Measurements from ENCODE around the gene FYCO1.
A peak's percentile ranks its signal among the peaks of the same experiment; 100 is the strongest.
"Not testable (repeated sequence)": the region's sequence is repeated elsewhere in the genome, so short reads cannot be mapped to it uniquely, and the experiment has no call there.

Gene FYCO1

GRCh38 chr3:46010519-46011113, 15.0 kb upstream of the FYCO1 start:
- no peak for DNase-seq (ENCODE audit: low read depth in 3 of 3)

- no peak for DNase-seq (ENCODE audit: low read depth in 3 of 3)
These were observed 12.4 kb upstream of the FYCO1 start for GRCh38 chr3:46008058-46008457.

- DNase-seq (ENCODE audit: low read depth in 3 of 3): no peak
These were observed 11.7 kb upstream of the FYCO1 start for GRCh38 chr3:46007280-46007679.

- no peak for DNase-seq (ENCODE audit: low read depth in 3 of 3)
These were observed 10.8 kb upstream of the FYCO1 start for GRCh38 chr3:46006238-46007032.

- DNase-seq (ENCODE audit: low read depth in 3 of 3): not testable (repeated sequence)
These were observed 8.1 kb upstream of the FYCO1 start for GRCh38 chr3:46003706-46004105.

- no peak for DNase-seq (ENCODE audit: low read depth in 3 of 3)
These were observed 5.6 kb upstream of the FYCO1 start for GRCh38 chr3:46001178-46001577.

- DNase-seq (ENCODE audit: low read depth in 3 of 3): no peak
These were observed 2.3 kb upstream of the FYCO1 start for GRCh38 chr3:45997942-45998341.

- not testable (repeated sequence) for DNase-seq (ENCODE audit: low read depth in 3 of 3)
These were observed 1.9 kb upstream of the FYCO1 start for GRCh38 chr3:45997499-45997898.

- peak in 2 of 3 experiments; percentile 28 to 44 for DNase-seq (ENCODE audit: low read depth in 3 of 3)
These were observed 997 bp downstream of the FYCO1 start for GRCh38 chr3:45994419-45995235.

GRCh38 chr3:45993421-45994027, 2.1 kb downstream of the FYCO1 start:
- no peak for DNase-seq (ENCODE audit: low read depth in 3 of 3)

GRCh38 chr3:45992821-45993221, 2.8 kb downstream of the FYCO1 start:
- DNase-seq (ENCODE audit: low read depth in 3 of 3): no peak

GRCh38 chr3:45992133-45992729, 3.4 kb downstream of the FYCO1 start:
- no peak for DNase-seq (ENCODE audit: low read depth in 3 of 3)

GRCh38 chr3:45991341-45991740, 4.3 kb downstream of the FYCO1 start:
- DNase-seq (ENCODE audit: low read depth in 3 of 3): no peak

- DNase-seq (ENCODE audit: low read depth in 3 of 3): no peak
These were observed 5.4 kb downstream of the FYCO1 start for GRCh38 chr3:45990181-45990580.

GRCh38 chr3:45988804-45989203, 6.8 kb downstream of the FYCO1 start:
- no peak for DNase-seq (ENCODE audit: low read depth in 3 of 3)

GRCh38 chr3:45988362-45988761, 7.3 kb downstream of the FYCO1 start:
- DNase-seq (ENCODE audit: low read depth in 3 of 3): no peak

GRCh38 chr3:45987368-45988291, 8.0 kb downstream of the FYCO1 start:
- no peak for DNase-seq (ENCODE audit: low read depth in 3 of 3)

- no peak for DNase-seq (ENCODE audit: low read depth in 3 of 3)
These were observed 9.2 kb downstream of the FYCO1 start for GRCh38 chr3:45986303-45986982.

- no peak for DNase-seq (ENCODE audit: low read depth in 3 of 3)
These were observed 9.9 kb downstream of the FYCO1 start for GRCh38 chr3:45985532-45986302.

All from stimulated activated CD4-positive, alpha-beta T cell treated with anti-CD3 and anti-CD28 coated beads, TNF-alpha, amount 100 ng/mL, for 24 hours (primary cell).